Measurements from ENCODE around the gene C19orf38.
"Not testable (repeated sequence)": the region's sequence is repeated elsewhere in the genome, so short reads cannot be mapped to it uniquely, and the experiment has no call there.

Gene C19orf38

DNA sequence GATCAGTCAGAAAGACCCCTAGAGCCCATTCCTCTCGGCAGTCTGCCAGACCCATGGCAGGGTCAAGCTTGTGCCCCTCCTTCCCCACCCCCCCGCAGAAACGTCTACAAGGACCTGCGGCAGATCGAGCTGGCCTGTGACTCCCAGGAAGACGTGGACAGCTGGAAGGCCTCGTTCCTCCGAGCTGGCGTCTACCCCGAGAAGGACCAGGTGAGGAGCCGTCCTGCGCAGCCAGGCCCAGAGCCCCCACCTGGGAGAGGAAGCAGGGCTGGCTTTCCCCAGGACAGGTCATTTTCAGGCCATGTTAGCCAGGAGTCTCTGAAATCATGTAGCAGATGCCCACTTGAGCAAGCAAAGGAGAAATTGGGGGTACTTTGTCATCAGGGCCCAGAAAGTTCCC lies 24.5 kb upstream of the C19orf38 start:
- DNase-seq (ENCODE audit: low read depth), result no peak

DNA sequence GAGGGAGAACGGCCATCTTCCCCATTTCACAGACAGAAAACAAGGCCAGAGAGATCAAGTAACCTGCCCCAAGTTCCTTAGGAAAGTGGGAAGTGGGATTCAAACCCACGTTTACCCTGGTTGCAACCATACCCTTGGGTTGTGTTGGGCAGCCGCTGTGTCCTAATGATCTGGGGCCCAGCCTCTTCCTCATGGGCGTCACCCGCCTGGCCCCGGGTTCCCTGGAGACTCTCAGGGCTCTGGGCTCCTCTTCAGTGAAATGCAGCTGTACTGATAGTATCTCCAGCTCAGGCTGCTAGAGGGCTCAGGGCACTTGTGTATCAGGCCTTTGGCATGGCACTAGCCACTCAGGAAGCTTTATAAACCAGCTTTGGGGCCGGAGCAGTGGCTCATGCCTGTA lies 22.0 kb upstream of the C19orf38 start:
- no peak for DNase-seq (ENCODE audit: low read depth)

DNA sequence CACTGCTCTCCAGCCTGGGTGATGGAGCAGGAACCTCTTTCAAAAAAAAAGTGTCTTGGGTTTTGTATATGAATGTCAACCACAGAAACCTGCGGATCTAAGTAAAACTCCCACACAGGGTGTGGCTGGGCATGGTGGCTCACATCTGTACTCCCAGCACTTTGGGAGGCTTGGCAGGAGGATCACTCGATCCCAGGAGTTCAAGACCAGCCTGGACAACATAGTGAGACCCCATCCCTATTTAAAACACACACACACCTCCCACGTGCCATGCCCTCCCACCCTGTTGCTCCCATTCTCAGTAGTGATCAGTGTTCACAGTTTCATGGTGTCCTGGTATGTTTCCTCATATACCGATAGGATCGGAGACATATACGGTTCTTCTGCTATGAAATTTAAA lies 21.4 kb upstream of the C19orf38 start:
- no peak for DNase-seq (ENCODE audit: low read depth)

- no peak for DNase-seq (ENCODE audit: low read depth)
Observed at GRCh38 chr19:10828981-10829821, 19.0 kb upstream of the C19orf38 start.

DNA sequence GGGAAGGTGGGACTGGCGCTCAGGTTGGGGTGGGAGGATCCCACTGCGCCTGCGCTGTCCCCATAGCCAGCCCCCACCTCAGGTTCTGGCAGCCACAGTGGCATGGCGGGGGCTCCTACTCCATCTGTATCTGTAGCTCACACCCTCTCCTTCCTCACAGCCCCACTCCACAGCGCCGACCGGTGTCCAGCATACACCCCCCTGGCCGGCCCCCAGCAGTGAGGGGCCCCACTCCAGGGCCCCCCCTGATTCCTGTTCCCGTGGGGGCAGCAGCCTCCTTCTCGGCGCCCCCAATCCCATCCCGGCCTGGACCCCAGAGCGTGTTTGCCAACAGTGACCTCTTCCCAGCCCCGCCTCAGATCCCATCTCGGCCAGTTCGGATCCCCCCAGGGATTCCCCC lies 18.2 kb upstream of the C19orf38 start:
- DNase-seq (ENCODE audit: low read depth), result no peak

GRCh38 chr19:10830370-10830769 lies 17.8 kb upstream of the C19orf38 start:
- no peak for DNase-seq (ENCODE audit: low read depth)

DNA sequence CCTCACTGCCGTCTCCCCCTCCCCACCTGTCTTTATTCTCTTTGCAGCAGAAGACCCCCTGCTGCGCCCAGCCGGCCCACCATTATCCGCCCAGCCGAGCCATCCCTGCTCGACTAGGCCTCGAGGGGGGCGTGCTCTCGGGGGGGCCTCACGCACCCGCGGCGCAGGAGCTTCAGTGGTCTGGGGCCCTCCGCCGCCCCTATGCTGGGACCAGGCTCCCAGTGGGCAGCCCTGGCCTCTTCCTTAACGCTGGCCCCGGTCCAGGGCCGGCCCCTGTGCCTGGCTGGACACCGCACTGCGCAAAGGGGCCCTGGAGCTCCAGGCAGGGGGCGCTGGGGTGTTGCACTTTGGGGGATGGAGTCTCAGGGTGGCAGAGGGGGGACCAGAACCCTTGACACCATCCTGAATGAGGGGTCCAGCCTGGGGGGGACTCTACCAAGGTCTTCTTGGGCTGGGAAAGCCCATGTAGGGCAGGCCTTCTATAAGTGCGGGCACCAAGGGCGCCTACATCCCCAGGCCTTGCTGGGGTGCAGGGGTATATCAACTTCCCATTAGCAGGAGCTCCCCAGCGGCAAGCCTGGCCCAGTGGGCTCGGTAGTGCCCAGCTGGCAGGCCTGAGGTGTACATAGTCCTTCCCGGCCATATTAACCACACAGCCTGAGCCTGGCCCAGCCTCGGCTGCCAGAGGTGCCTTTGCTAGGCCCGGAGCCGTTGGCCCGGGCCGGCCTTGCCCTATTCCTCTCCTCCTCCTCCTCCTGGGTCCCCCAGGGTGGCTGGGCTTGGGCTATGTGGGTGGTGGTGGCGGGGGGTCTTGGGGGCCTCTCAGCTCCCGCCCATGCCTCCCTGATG lies 17.1 kb upstream of the C19orf38 start:
- DNase-seq (ENCODE audit: low read depth), result no peak

DNA sequence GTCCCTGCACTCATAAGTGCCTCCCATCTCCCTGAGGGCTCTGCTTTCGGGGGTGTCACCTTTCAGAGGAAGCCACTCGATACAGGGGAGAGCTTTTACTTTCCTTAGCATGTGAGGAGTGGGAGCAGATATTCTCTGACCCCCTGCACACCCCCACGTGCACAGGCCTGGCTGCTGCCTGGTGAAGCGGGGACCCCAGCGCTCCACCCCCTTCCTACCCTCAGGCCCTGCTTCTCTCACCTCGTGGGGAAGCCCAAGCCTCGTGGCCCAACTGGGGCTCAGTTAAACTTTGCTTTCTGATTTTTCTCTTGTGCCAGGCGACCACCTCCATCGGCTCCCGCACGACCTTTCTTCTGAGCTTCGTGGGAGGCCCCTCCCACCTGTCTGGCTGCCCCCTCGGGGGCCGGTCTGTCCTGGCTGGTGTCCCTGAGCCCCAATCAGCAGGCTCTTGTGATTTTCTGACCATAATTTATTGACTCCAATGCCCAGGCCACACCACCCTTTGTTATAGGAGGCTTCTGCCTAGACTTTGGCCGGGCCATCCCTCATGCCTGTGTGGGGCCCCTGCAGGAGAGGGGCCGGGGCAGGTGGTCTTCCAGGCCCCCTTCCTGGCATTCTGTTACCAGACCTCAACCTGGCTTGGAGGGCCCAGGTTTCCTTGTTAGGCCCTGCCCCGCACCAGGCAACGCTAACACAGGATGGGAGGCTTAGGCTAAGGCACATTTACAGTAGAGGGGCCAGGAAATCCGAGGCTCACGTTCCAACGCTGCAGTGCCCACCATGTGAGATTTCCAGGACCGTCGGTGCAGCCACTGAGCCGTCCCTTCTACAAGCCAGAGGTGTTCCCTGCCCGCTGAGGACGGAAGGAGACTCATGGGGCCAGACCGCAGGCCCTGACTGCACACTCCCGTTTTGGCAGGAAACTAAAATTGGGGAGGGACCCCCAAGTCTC lies 16.0 kb upstream of the C19orf38 start:
- no peak for DNase-seq (ENCODE audit: low read depth)

DNA sequence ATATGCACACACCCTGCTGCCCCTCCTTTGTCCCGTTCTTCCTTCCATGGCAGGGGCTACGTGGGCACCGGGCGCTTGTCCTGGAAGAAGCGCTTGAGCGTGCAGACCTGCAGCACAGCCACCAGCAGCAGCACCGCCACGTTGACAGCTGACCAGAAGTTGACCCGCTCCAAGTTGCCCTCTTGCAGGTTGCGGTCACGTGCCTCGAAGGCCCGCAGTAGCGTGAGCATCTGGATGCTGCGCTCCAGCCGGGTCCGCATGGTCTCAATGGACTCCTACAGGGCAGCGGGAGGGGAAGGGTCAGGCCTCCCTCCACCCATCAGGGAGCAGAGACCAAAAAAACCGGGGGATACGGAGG lies 15.3 kb upstream of the C19orf38 start:
- no peak for DNase-seq (ENCODE audit: low read depth)

GRCh38 chr19:10835089-10835753 lies 13.0 kb upstream of the C19orf38 start:
- no peak for DNase-seq (ENCODE audit: low read depth)

GRCh38 chr19:10835754-10836478 lies 12.3 kb upstream of the C19orf38 start, which contains the start of gene TMED1:
Gene TMED1, minus strand, starts transcription at chr19:10836212. Its CDS starts 21 bp downstream, at chr19:10836191.
- DNase-seq (ENCODE audit: low read depth), result peak; percentile 95

DNA sequence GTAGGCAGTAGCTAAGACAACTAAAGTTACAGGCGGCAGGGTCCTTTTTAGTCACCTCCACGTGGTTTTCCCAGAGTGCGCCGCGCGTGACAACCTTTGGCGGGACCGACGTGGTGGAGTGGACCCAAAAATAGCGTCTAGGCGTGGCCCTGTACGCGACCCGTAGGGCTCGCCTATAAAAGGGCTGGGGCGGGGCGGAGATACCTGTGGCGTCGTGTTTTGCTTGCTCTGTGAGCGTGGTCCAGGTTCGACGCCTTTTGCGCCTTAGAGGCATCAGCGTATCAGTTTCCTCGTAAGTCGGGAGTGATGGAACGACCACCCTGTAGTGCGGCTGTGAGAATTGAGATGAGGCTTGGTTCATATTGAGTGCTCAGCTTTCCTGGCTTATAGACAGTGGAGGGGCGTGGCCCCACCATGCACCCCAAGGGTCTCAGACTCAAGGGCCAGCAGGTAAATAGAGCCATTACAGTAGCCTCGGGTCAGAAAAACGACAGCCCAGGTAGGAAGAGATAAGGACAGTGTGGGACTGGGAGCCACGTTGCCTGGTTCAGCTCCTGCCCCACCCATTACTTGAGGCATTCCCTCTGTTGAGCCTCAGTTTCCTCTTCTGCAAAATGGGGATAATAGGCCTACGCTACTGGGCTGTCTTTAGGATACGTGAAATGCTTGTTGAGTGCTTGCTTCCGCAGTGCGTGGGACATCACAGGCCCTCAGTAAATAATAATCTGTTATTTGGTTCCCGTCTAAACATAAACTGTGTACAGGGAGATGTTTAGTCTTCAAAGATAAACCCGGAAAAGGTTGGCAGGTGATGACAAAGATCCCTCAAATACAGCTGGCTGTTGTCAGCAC lies 11.5 kb upstream of the C19orf38 start:
- DNase-seq (ENCODE audit: low read depth), result peak; percentile 82

GRCh38 chr19:10837649-10838048 lies 10.6 kb upstream of the C19orf38 start:
- not testable (repeated sequence) for DNase-seq (ENCODE audit: low read depth)

DNA sequence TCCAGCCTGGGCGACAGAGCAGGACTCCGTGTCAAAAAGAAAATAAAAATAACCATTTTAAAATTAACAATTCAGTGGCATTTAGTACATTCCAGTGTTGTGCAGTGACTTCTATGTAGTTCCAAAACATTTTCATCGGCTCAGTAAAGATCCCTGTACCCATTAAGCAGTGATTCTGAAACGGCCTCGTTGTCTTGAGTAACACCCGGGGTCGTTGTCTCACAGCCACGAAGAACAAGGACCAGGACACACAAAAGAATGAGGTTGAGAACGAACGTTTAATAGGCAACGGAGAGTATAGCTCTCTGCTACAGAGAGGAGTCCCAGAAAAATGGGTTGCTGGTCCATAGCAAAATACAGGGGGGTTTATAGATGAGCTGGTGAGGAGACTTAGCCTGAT lies 9.8 kb upstream of the C19orf38 start:
- DNase-seq (ENCODE audit: low read depth), result no peak

GRCh38 chr19:10839114-10840050 lies 8.8 kb upstream of the C19orf38 start:
- no peak for DNase-seq (ENCODE audit: low read depth)

DNA sequence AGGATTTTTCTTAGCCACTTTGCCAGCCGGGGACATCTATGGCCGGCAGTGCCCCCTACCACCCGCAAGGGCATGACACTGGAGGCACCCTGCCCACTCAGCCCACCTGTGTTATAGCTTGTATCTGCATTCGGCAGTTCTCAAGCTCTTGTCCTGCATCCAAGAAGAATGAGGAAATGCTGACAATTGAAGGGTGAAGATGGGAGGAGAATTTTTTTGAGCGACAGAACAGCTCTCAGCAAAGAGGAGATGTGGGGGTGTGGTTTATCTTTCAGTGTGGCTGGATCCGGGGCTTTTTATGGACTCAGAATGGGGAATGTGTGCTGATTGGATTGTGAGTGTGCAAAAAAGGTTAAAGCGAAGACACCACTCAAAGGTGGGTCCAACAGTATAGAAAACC lies 5.4 kb upstream of the C19orf38 start:
- no peak for DNase-seq (ENCODE audit: low read depth)

- no peak for DNase-seq (ENCODE audit: low read depth)
Observed at GRCh38 chr19:10846500-10847202, 1.6 kb upstream of the C19orf38 start.

DNA sequence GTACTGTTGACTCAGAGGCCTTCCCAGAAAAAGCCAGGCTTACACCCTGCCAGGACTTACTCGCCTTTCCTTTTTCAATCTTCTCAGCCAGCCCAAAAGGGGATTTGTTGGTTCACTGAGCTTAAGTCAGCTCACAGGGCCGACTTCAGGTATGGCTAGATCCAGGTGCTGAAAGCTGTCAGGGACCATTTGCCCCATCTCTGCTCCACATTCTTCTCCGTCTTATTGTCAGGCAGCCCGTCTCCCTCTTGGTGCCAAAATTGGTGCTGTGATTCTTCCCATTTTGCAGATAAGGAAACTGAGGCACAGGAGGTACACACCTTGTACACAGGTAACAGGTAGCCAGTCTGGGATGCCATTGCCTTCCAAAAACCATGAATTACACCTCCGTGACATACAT lies 2.4 kb downstream of the C19orf38 start:
- DNase-seq (ENCODE audit: low read depth), result no peak
